HCT116 (cell line): ENCODE data around the gene OSGIN1.

Experiments used
- CTCF ChIP-seq, 3 experiments: fragments of 200-600 bp in 1 of 3; sonication (generic) in 1 of 3; IDR thresholded peaks in 2 of 3; conservative IDR thresholded peaks in 1 of 3; 2 replicates each; pipeline ENCODE4 v1.5.1; 2012 to 2017; ENCODE audit warnings: low read depth in 2 of 3, low read length in 2 of 3, antibody characterized with exemption in 1 of 3, borderline replicate concordance in 1 of 3, control low read depth in 1 of 3, mild to moderate bottlenecking in 1 of 3, mixed read lengths in 1 of 3, mixed run types in 1 of 3, moderate library complexity in 1 of 3; ENCODE audit not compliant: insufficient read depth in 1 of 3
- ELF1 ChIP-seq: IDR thresholded peaks from 2 replicates; pipeline ENCODE4 v1.6.1; 2012; ENCODE audit warnings: low read depth, borderline replicate concordance
- EZH2 ChIP-seq: fragments of 200-600 bp; sonication (generic); IDR thresholded peaks from 2 replicates; pipeline ENCODE4 v1.6.1; 2017; ENCODE audit warnings: antibody characterized with exemption, mixed run types
- EZH2phosphoT487 ChIP-seq: fragments of 200-600 bp; IDR thresholded peaks from 2 replicates; pipeline ENCODE4 v1.6.1; 2018; ENCODE audit warnings: antibody characterized with exemption, borderline replicate concordance
- SIN3A ChIP-seq: IDR thresholded peaks from 2 replicates; pipeline ENCODE4 v1.6.1; 2012; ENCODE audit warnings: low read depth
- SP1 ChIP-seq: IDR thresholded peaks from 2 replicates; pipeline ENCODE4 v1.6.1; 2012; ENCODE audit warnings: low read depth

GRCh38 chr16:83974475-83974874 lies 21.4 kb downstream of the OSGIN1 start:
- no peak for TF ChIP-seq ELF1
- TF ChIP-seq EZH2: no peak
- TF ChIP-seq CTCF (IDR thresholded peaks at IDR 0.05 in 2 of 3, conservative IDR thresholded peaks at IDR 0.05 in 1 of 3; ENCODE audit: borderline replicate concordance in 1 of 3, insufficient read depth in 1 of 3, low read depth in 2 of 3, low read length in 2 of 3): no peak
- TF ChIP-seq EZH2phosphoT487: no peak
- TF ChIP-seq SP1: no peak
- TF ChIP-seq SIN3A: no peak
